HG03432 (cell line): ENCODE results near the gene CDCA4.

ENCODE experiments used
- ATAC-seq: cut with Tn5 transposase; IDR thresholded peaks from one replicate; pipeline ENCODE4 v1.9.1; 2021; ENCODE audit warnings: mild to moderate bottlenecking, moderate library complexity; ENCODE audit not compliant: unreplicated experiment

The CDCA4 gene

DNA sequence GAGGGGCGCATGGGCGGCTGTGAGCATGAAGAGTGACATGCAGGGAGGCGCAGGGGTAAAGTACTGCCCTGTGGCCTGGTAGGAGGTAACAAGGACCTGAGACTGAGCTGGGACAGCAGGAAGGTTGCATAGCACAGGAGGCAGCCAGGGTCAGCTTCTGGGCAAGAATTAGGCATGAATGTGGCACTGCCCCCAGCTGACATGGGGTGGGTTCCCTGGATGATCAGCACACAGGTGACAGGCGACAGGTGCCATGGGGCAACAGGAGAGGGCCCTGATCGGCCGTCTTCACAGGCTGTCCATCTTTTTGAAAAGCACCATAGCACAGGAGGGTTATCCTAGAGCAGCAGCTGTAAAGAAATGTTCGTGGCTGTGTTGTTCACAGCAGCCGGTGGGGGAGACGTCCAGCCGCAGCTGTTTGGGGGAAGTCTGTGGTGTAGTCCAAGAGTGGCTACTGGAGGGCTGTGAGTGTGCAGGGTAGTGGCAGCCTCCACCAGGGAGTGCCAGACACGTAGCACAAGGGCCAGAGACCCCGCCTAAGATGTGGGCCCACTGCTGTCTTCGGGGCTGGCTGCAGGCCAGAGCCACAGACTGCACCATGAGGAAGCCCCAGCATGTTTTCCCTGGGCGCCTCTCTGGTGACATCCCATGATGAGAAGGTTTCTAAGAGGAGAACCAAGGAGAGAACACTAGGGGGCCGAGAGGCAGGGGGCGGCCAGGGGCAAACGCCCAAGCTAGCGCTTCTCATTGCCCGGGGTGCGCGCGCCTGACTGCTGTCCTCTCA, 26.9 kb downstream of the CDCA4 start:
- ATAC-seq = no peak

- no peak for ATAC-seq
These were observed 27.6 kb downstream of the CDCA4 start for GRCh38 chr14:104993306-104993705.

GRCh38 chr14:104992501-104992900, 28.4 kb downstream of the CDCA4 start:
- ATAC-seq = no peak

- ATAC-seq = no peak
These were observed 29.0 kb downstream of the CDCA4 start for GRCh38 chr14:104991896-104992230.

GRCh38 chr14:104989951-104990303, 31.0 kb downstream of the CDCA4 start:
- ATAC-seq = no peak

DNA sequence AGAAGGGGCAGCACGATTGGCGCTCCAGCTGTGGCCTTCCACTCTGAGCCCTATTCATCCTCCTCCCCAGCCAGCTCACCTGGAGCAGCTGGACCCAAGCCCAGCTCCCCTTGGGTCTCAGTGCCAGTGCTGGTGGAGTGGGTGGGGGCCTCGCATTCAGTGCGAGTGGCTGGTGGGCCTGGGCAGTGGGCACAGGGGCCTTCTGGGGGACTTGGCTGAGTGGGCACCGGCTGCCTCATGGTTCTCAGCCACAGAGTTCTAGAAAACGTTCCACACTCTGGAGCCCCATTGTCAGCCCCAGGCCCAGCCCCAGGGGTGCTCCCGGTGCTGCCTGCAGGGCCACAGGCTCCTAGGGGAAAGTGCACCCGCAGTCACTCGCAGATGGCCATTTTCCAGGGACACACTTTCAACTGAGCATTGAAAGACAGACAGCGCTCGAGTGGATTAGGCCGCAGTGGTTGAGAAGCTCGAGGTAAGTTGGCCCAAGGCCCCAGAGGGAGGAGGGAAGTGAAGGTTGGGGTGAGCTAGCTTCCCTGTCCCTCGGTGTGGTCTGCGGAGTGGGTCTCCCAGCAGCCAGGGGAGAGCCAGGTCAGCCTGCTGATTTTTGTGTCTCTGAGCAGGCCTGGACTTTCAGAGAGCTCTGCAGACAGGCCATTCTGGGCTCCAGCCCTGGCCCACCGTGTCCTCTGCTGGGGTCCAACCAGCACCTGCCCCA, 31.5 kb downstream of the CDCA4 start:
- no peak for ATAC-seq

DNA sequence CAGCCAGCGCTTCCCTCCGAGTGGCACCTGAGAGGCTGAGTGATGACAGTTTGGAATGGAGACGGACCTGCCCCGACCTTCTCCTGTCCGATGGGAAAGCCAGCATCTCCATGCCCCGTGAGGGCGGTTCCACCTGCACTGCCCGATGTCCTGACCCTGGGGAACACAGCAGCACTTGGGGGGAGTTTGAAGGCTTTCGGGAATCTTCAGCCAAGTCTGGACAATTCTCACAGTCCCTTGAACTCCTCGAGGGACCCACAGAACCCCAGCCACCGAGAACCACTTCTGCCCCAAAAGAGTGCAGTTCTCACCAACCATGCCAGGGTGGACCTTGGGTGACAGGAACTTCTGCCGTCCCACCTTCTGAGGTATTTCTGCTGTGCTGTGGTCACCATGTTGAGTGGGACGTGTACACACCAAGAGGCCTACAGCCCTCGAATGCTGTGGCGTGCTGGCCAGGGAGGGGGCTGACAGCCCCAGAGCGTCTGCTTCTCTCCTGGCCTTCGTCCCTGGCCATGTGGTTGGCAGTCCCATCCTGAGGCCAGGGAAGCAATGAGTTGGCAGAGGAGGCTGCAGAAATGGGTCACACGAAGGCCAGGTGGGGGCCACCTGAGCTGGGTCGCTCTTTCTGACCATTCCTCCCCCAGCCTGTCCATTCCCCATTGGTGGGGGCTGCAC, 34.3 kb downstream of the CDCA4 start:
- ATAC-seq = no peak

GRCh38 chr14:104985675-104986486, 35.0 kb downstream of the CDCA4 start, which contains the start of gene CLBA1:
CLBA1 (plus strand) TSS chr14:104985788; CDS start chr14:104986432, 644 bp downstream.
- ATAC-seq = peak; percentile 92

GRCh38 chr14:104984056-104984894, 36.6 kb downstream of the CDCA4 start:
- ATAC-seq = no peak

- no peak for ATAC-seq
These were observed 37.6 kb downstream of the CDCA4 start for GRCh38 chr14:104983231-104983721.

- no peak for ATAC-seq
These were observed 38.2 kb downstream of the CDCA4 start for GRCh38 chr14:104982548-104983230.

- ATAC-seq = no peak
These were observed 39.0 kb downstream of the CDCA4 start for GRCh38 chr14:104981699-104982541.

DNA sequence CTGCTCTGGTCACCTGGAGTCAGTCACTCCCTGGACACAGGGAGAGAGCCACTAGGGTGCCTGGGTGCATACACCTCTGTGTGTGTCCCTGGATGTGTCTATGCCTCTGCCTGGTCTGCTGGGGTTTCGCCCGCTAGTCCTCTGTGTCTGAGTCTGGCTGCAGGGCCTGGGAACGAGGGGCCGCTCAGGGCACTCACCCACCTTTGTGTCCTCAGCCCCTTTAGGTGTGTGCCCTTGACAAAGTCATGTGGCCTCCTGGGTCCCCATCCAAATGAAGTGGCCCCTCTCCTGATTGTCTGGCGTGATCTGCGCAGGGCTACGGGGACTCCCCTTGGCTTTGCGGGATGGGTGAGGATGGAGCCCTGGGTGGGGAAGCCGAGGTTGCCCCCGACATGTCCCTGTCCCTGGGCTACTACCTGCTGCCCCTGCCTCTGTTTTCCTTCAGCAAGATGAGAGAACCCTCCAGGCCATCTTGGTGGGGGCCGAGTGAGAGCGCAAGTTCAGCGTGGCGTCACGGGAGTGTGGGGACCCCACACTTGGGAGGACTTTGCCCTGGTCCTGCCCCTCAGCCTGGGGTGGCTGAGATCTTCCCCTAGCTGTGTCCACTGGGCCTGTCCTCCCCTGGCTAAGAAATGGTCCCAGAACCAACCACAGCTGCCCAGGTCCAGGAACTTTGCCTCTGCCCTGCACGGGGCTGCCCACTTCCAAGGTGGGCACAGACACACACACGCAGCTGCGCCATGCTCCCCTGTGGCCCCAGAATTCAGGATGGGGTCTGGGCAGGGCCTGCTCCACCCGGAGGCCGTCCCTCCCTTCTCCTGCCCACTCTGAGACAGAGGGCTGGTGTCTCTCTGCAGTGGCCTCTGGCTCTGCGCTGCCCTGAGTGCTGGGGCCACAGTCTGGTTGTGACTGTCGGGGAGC, 40.0 kb downstream of the CDCA4 start:
- no peak for ATAC-seq

GRCh38 chr14:104979758-104980610, 40.9 kb downstream of the CDCA4 start:
- ATAC-seq = no peak

- ATAC-seq = no peak
These were observed 41.9 kb downstream of the CDCA4 start for GRCh38 chr14:104978746-104979691.
